Measurements from ENCODE around the gene GNAQ. TPM values are rescaled to one million over a fixed set of nuclear protein-coding genes. Genes with fewer than 3 reads are reported as not detected.
"Not testable (repeated sequence)": the region's sequence is repeated elsewhere in the genome, so short reads cannot be mapped to it uniquely, and the experiment has no call there.

The GNAQ gene
- total RNA-seq, 2 donors from 2014 or later: 46.0 to 58.8 TPM

- Histone ChIP-seq H3K36me3 (no peaks in the 10 kb centered on the region), H3K9me3 (no peaks in the 10 kb centered on the region), H3K4me3 (no peak overlapping the region), H3K27me3 (replicated peaks; ENCODE audit: insufficient read depth) (no peaks in the 10 kb centered on the region), H3K4me1 (ENCODE audit: control insufficient read depth in 1 of 2, low read depth in 2 of 2) (peaks cover 8 to 17% of the 10 kb centered on the region in 2 donors), H3K27ac (no peak overlapping the region)
- ATAC-seq (ENCODE audit: insufficient number of reproducible peaks, low FRiP score, low read depth): no peak
- TF ChIP-seq CTCF (IDR thresholded peaks at IDR 0.05): no peak
- DNase-seq (ENCODE audit: low spot score): no peak
Observed at GRCh38 chr9:77872177-77872576, 159.4 kb downstream of the GNAQ start.

- peaks cover 6 to 15% of the 10 kb centered on the region in 2 donors for H3K4me1 ChIP-seq (ENCODE audit: control insufficient read depth in 1 of 2, low read depth in 2 of 2)
Observed at GRCh38 chr9:77871483-77871882, 160.1 kb downstream of the GNAQ start.

GRCh38 chr9:77866878-77867277, 164.7 kb downstream of the GNAQ start:
- DNase-seq (ENCODE audit: low spot score) (no peak), ATAC-seq (ENCODE audit: insufficient number of reproducible peaks, low FRiP score, low read depth) (no peak)
- TF ChIP-seq CTCF (IDR thresholded peaks at IDR 0.05): no peak
- Histone ChIP-seq H3K4me1 (ENCODE audit: control insufficient read depth in 1 of 2, low read depth in 2 of 2) (peaks cover 0 to 5% of the 10 kb centered on the region in 2 donors), H3K36me3 (no peaks in the 10 kb centered on the region), H3K9me3 (no peaks in the 10 kb centered on the region), H3K27me3 (replicated peaks; ENCODE audit: insufficient read depth) (no peaks in the 10 kb centered on the region), H3K27ac (no peak overlapping the region), H3K4me3 (no peak overlapping the region)

More at GRCh38 chr9:77871483-77871882, 160.1 kb downstream of the GNAQ start:
- ATAC-seq (ENCODE audit: insufficient number of reproducible peaks, low FRiP score, low read depth): no peak
- DNase-seq (ENCODE audit: low spot score): no peak
- no peaks in the 10 kb centered on the region for H3K9me3 ChIP-seq
- no peak overlapping the region for H3K4me3 ChIP-seq
- TF ChIP-seq CTCF (IDR thresholded peaks at IDR 0.05): no peak
- no peak overlapping the region for H3K27ac ChIP-seq
- no peaks in the 10 kb centered on the region for H3K36me3 ChIP-seq
- H3K27me3 ChIP-seq (replicated peaks; ENCODE audit: insufficient read depth): no peaks in the 10 kb centered on the region

- no peaks in the 10 kb centered on the region for H3K9me3 ChIP-seq
- H3K4me1 ChIP-seq (ENCODE audit: control insufficient read depth in 1 of 2, low read depth in 2 of 2): peaks cover 0 to 5% of the 10 kb centered on the region in 2 donors
- no peak overlapping the region for H3K4me3 ChIP-seq
- ATAC-seq (ENCODE audit: insufficient number of reproducible peaks, low FRiP score, low read depth) (no peak), DNase-seq (ENCODE audit: low spot score) (no peak)
- no peaks in the 10 kb centered on the region for H3K36me3 ChIP-seq
- no peak overlapping the region for H3K27ac ChIP-seq
- H3K27me3 ChIP-seq (replicated peaks; ENCODE audit: insufficient read depth): no peaks in the 10 kb centered on the region
- no peak for TF ChIP-seq CTCF (IDR thresholded peaks at IDR 0.05)
Observed at GRCh38 chr9:77865385-77866047, 166.1 kb downstream of the GNAQ start.

- no peak for TF ChIP-seq CTCF (IDR thresholded peaks at IDR 0.05)
- Histone ChIP-seq H3K27ac (no peak overlapping the region), H3K9me3 (no peaks in the 10 kb centered on the region), H3K4me3 (no peak overlapping the region), H3K4me1 (ENCODE audit: control insufficient read depth in 1 of 2, low read depth in 2 of 2) (peaks cover 0 to 5% of the 10 kb centered on the region in 2 donors), H3K27me3 (replicated peaks; ENCODE audit: insufficient read depth) (no peaks in the 10 kb centered on the region), H3K36me3 (no peaks in the 10 kb centered on the region)
- no peak for DNase-seq (ENCODE audit: low spot score)
- no peak for ATAC-seq (ENCODE audit: insufficient number of reproducible peaks, low FRiP score, low read depth)
Observed at GRCh38 chr9:77864211-77864889, 167.3 kb downstream of the GNAQ start.

- not testable (repeated sequence) for H3K9me3 ChIP-seq; H3K27ac ChIP-seq; H3K4me1 ChIP-seq (ENCODE audit: control insufficient read depth in 1 of 2, low read depth in 2 of 2); H3K36me3 ChIP-seq; ATAC-seq (ENCODE audit: insufficient number of reproducible peaks, low FRiP score, low read depth); H3K4me3 ChIP-seq; H3K27me3 ChIP-seq (replicated peaks; ENCODE audit: insufficient read depth); DNase-seq (ENCODE audit: low spot score)
Observed at GRCh38 chr9:77863638-77864037, 168.0 kb downstream of the GNAQ start.

GRCh38 chr9:77860953-77861352, 170.7 kb downstream of the GNAQ start:
- H3K4me3 ChIP-seq; H3K9me3 ChIP-seq; H3K36me3 ChIP-seq; H3K4me1 ChIP-seq (ENCODE audit: control insufficient read depth in 1 of 2, low read depth in 2 of 2); H3K27ac ChIP-seq; ATAC-seq (ENCODE audit: insufficient number of reproducible peaks, low FRiP score, low read depth); DNase-seq (ENCODE audit: low spot score); H3K27me3 ChIP-seq (replicated peaks; ENCODE audit: insufficient read depth): not testable (repeated sequence)
